Esophagus (tissue), 2 donors: ENCODE results near the gene GP1BA. TPM values are rescaled to one million over a fixed set of nuclear protein-coding genes. Genes with fewer than 3 reads are reported as not detected.
A peak's percentile ranks its signal among the peaks of the same experiment; 100 is the strongest.

ENCODE experiments used
- H3K27ac ChIP-seq, 2 donors: one replicate each; pipeline ENCODE4 v1.5.1; 2013; ENCODE audit warnings: low read depth in 2 of 2, mild to moderate bottlenecking in 2 of 2, inconsistent platforms in 1 of 2, low read length in 1 of 2, moderate library complexity in 1 of 2
- H3K27me3 ChIP-seq, 2 donors: one replicate each; pipeline ENCODE4 v1.6.1; 2013; ENCODE audit warnings: low read length in 2 of 2, control low read depth in 1 of 2, mild to moderate bottlenecking in 1 of 2; ENCODE audit not compliant: insufficient read depth in 2 of 2, control insufficient read depth in 1 of 2
- H3K36me3 ChIP-seq, 2 donors: one replicate each; pipeline ENCODE4 v1.6.1; 2013; ENCODE audit warnings: low read length in 1 of 2; ENCODE audit not compliant: control insufficient read depth in 2 of 2, insufficient read depth in 2 of 2
- H3K4me1 ChIP-seq, 2 donors: one replicate each; pipeline ENCODE4 v1.6.1; 2013; ENCODE audit warnings: low read length in 1 of 2; ENCODE audit not compliant: control insufficient read depth in 2 of 2, insufficient read depth in 2 of 2
- H3K4me3 ChIP-seq, 2 donors: one replicate each; pipeline ENCODE4 v1.5.1; 2013; ENCODE audit warnings: low read length in 2 of 2, mild to moderate bottlenecking in 2 of 2, low read depth in 1 of 2, moderate library complexity in 1 of 2
- H3K9me3 ChIP-seq, 2 donors: one replicate each; pipeline ENCODE4 v1.6.1; 2013; ENCODE audit warnings: mild to moderate bottlenecking in 2 of 2, low read depth in 1 of 2, low read length in 1 of 2, moderate library complexity in 1 of 2; ENCODE audit not compliant: control insufficient read depth in 2 of 2, insufficient read depth in 1 of 2
- WGBS, 2 donors: extraction: QIAGEN DNeasy Blood & Tissue Kit; methylation state at CpG; one replicate each; pipeline ENCODE4 v1.1.7; 2013; 5-methylcytosine and 5-hydroxymethylcytosine counted together
- polyA plus RNA-seq, 2 donors: library from polyadenylated mRNA; stranded (reverse); fragments of 200-250 nt; gene quantifications; one replicate each; pipeline ENCODE4 v1.2.3, GENCODE V29; 2013
- donor health status: healthy with polysubstance abuse.
- donor health status: Bipolar disorder and iron deficiency.

Gene GP1BA
- polyA plus RNA-seq, 2 donors, result 0.02 to 0.12 TPM

GRCh38 chr17:4942760-4943508, 10.9 kb downstream of the GP1BA start:
- no peaks in the 10 kb centered on the region for H3K27me3 ChIP-seq
- H3K36me3 ChIP-seq, result peaks cover 5 to 31% of the 10 kb centered on the region in 2 donors
- peaks cover 8 to 16% of the 10 kb centered on the region in 2 donors for H3K4me1 ChIP-seq
- 67 to 76% methylated on average over 13 of the region's 13 CpGs for WGBS, 2 donors
- no peak overlapping the region for H3K4me3 ChIP-seq
- no peaks in the 10 kb centered on the region for H3K9me3 ChIP-seq
- H3K27ac ChIP-seq, result peak overlapping the region in 1 of 2 donors; percentile 57

GRCh38 chr17:4944163-4944553, 12.1 kb downstream of the GP1BA start:
- 27% methylated on average over 2 to 3 of the region's 3 CpGs for WGBS, 2 donors
- H3K9me3 ChIP-seq, result no peaks in the 10 kb centered on the region
- H3K4me3 ChIP-seq, result no peak overlapping the region
- H3K36me3 ChIP-seq, result peaks cover 5 to 27% of the 10 kb centered on the region in 2 donors
- no peaks in the 10 kb centered on the region for H3K27me3 ChIP-seq
- peaks cover 2 to 10% of the 10 kb centered on the region in 2 donors for H3K4me1 ChIP-seq
- H3K27ac ChIP-seq, result peak overlapping the region; percentile 69 to 85

- Histone ChIP-seq H3K9me3 (no peaks in the 10 kb centered on the region), H3K36me3 (peaks cover 5 to 27% of the 10 kb centered on the region in 2 donors), H3K27me3 (no peaks in the 10 kb centered on the region), H3K4me1 (peaks cover 2 to 10% of the 10 kb centered on the region in 2 donors), H3K4me3 (no peak overlapping the region), H3K27ac (peak overlapping the region; percentile 69 to 85)
- WGBS, 2 donors, result 55 to 61% methylated on average over 8 of the region's 8 CpGs
Observed at GRCh38 chr17:4944554-4945175, 12.6 kb downstream of the GP1BA start.

GRCh38 chr17:4945176-4945943, 13.3 kb downstream of the GP1BA start:
- peak overlapping the region in 1 of 2 donors; percentile 11 for H3K4me3 ChIP-seq
- no peaks in the 10 kb centered on the region for H3K27me3 ChIP-seq
- peaks cover 5 to 27% of the 10 kb centered on the region in 2 donors for H3K36me3 ChIP-seq
- H3K4me1 ChIP-seq, result peaks cover 2 to 13% of the 10 kb centered on the region in 2 donors
- WGBS, 2 donors, result 20 to 22% methylated on average over 7 of the region's 7 CpGs
- peak overlapping the region; percentile 69 to 85 for H3K27ac ChIP-seq
- H3K9me3 ChIP-seq, result no peaks in the 10 kb centered on the region

GRCh38 chr17:4945944-4946280, 13.8 kb downstream of the GP1BA start:
- Histone ChIP-seq H3K27me3 (no peaks in the 10 kb centered on the region), H3K36me3 (peaks cover 5 to 27% of the 10 kb centered on the region in 2 donors), H3K4me3 (peak overlapping the region in 1 of 2 donors; percentile 77), H3K27ac (peak overlapping the region; percentile 54 to 85), H3K9me3 (no peaks in the 10 kb centered on the region), H3K4me1 (peaks cover 2 to 15% of the 10 kb centered on the region in 2 donors)
- 12 to 19% methylated on average over 4 of the region's 4 CpGs for WGBS, 2 donors

GRCh38 chr17:4946312-4946976, 14.4 kb downstream of the GP1BA start:
- H3K27ac ChIP-seq, result peak overlapping the region; percentile 54 to 85
- no peaks in the 10 kb centered on the region for H3K9me3 ChIP-seq
- peaks cover 2 to 15% of the 10 kb centered on the region in 2 donors for H3K4me1 ChIP-seq
- WGBS, 2 donors, result 18 to 22% methylated on average over 16 of the region's 16 CpGs
- H3K27me3 ChIP-seq, result no peaks in the 10 kb centered on the region
- H3K36me3 ChIP-seq, result peaks cover 5 to 27% of the 10 kb centered on the region in 2 donors
- peak overlapping the region; percentile 33 to 77 for H3K4me3 ChIP-seq

- H3K9me3 ChIP-seq, result no peaks in the 10 kb centered on the region
- H3K27ac ChIP-seq, result peak overlapping the region; percentile 90 to 100
- 0 to 1% methylated on average over 7 of the region's 7 CpGs for WGBS, 2 donors
- peaks cover 5 to 27% of the 10 kb centered on the region in 2 donors for H3K36me3 ChIP-seq
- H3K4me3 ChIP-seq, result peak overlapping the region; percentile 33 to 77
- peaks cover 2 to 15% of the 10 kb centered on the region in 2 donors for H3K4me1 ChIP-seq
- H3K27me3 ChIP-seq, result no peaks in the 10 kb centered on the region
Observed at GRCh38 chr17:4947010-4947410, 14.9 kb downstream of the GP1BA start.

- peak overlapping the region; percentile 77 to 99 for H3K4me3 ChIP-seq
- 1 to 2% methylated on average over 40 to 56 of the region's 56 CpGs for WGBS, 2 donors
- H3K27me3 ChIP-seq, result no peaks in the 10 kb centered on the region
- peak overlapping the region; percentile 99 to 100 for H3K27ac ChIP-seq
- no peaks in the 10 kb centered on the region for H3K9me3 ChIP-seq
- H3K36me3 ChIP-seq, result peaks cover 1 to 24% of the 10 kb centered on the region in 2 donors
- H3K4me1 ChIP-seq, result peaks cover 2 to 15% of the 10 kb centered on the region in 2 donors
Observed at GRCh38 chr17:4947411-4948165, 15.5 kb downstream of the GP1BA start.
